CD4-positive, alpha-beta T cell treated with Interferon alpha-2 for 1 hour (primary cell): ENCODE data around the gene ROR2.

Experiments
- DNase-seq, 2 donors: peaks; one replicate each; pipeline ENCODE4 v3.0.0-alpha.2; 2020 to 2022

ROR2 gene

GRCh38 chr9:91712811-91713210 lies 237.2 kb downstream of the ROR2 start:
- no peak for DNase-seq

DNA sequence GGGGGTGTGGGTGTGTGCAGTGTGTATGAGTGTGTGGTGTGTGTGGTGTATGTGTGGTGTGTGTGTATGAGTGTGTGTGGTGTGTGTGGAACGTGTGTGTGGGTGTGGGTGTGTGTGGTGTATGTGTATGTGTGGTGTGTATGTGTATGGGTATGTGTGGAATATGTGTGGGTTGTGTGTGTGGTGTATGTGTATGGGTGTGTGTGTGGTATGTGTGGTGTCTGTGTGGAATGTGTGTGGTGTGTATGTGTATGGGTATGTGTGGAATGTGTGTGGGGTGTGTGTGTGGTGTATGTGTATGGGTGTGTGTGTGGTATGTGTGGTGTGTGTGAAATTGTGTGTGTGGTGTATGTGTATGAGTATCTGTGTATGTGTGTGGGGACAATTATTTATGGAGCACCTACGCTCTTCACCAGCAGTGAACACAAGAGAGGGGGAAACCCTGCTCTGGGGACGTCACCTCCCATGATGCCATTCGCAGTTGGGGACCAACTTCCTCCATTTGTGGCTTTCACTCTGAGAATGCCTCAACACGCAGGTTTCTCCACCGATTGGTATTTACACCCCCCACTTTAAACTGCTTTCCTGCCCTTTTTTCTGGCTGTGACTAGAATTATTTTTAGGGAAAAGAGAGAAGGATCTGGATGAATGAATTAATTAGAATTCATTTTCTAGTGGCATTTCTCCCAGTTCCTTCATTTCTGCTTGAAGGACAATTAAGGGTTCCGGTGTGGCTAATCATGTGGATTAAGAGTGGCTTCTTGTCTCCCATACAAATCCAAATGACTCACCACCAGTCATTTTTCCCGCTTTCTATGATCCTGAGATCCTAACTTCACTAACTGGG lies 238.1 kb downstream of the ROR2 start:
- peak; percentile 68 to 78 for DNase-seq

DNA sequence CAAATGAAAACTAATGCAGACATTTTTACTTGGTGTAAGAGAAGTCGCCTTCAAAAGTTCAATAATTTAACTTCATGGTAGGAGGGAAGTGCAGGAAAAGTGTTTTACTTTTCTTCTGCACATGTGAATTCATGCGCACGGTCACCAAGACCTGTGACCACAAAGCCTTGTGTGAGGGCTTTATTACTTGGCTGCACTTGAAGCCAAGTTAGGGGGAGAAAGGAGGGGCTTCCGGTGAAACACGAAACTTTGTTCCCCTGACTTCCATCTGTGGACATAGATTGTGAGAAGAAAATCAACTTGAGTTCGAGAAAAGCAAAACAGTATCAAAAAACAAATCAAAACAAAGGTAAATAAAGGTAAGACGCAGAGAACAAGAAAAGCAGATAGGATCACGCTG lies 239.9 kb downstream of the ROR2 start:
- DNase-seq, result no peak

- no peak for DNase-seq
Measured at GRCh38 chr9:91705386-91705785, 244.6 kb downstream of the ROR2 start.

- DNase-seq, result no peak
Measured at GRCh38 chr9:91700475-91700874, 249.6 kb downstream of the ROR2 start.

DNA sequence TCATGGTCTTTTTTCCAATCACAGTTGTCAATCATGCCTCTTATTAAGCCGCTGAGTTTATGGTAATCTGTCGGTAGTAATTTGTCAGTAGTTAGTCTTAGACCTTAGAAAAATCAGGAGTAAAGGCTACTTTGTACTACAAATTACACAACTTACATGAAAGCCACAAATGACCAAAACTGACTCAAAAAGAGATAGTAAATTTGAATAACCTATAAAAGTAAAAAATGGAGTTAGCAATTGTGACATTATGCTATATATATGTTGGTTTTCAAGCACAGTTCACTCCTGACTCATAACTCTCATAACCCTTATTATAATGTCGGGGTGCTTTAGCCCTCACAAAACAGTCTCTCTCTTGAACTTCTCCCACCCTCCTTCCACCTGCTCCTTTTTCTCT lies 251.8 kb downstream of the ROR2 start:
- DNase-seq, result no peak

- no peak for DNase-seq
Measured at GRCh38 chr9:91697201-91697600, 252.8 kb downstream of the ROR2 start.

GRCh38 chr9:91694081-91694870 lies 255.8 kb downstream of the ROR2 start:
- peak in 1 of 2 donors; percentile 8 for DNase-seq

GRCh38 chr9:91693226-91693625 lies 256.8 kb downstream of the ROR2 start:
- no peak for DNase-seq

- no peak for DNase-seq
Measured at GRCh38 chr9:91690540-91691249, 259.3 kb downstream of the ROR2 start.

- no peak for DNase-seq
Measured at GRCh38 chr9:91689006-91689405, 261.0 kb downstream of the ROR2 start.

- no peak for DNase-seq
Measured at GRCh38 chr9:91683269-91683668, 266.8 kb downstream of the ROR2 start.

GRCh38 chr9:91682806-91683205 lies 267.2 kb downstream of the ROR2 start:
- no peak for DNase-seq

- DNase-seq, result peak; percentile 51 to 53
Measured at GRCh38 chr9:91681461-91682305, 268.3 kb downstream of the ROR2 start.

GRCh38 chr9:91680998-91681397 lies 269.0 kb downstream of the ROR2 start:
- DNase-seq, result no peak

DNA sequence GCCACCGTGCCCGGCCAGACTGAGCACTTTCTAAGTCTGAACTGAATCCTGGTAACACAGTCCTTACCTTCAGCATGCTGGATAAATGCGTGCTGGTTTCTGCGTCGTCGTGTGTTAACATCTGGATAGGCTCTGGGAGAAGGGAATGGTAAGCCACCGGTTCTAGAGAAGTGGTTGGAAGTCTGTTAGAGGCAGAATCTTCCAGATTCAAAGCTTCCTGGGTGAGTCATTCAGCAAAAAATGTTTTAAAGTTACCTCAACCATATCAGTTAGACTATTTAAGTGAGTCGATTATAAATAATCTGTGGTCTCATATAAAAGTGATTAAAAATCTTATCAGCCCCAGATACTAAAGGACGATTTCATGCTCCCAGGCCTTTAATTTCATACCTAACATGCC lies 269.9 kb downstream of the ROR2 start:
- DNase-seq, result no peak

DNA sequence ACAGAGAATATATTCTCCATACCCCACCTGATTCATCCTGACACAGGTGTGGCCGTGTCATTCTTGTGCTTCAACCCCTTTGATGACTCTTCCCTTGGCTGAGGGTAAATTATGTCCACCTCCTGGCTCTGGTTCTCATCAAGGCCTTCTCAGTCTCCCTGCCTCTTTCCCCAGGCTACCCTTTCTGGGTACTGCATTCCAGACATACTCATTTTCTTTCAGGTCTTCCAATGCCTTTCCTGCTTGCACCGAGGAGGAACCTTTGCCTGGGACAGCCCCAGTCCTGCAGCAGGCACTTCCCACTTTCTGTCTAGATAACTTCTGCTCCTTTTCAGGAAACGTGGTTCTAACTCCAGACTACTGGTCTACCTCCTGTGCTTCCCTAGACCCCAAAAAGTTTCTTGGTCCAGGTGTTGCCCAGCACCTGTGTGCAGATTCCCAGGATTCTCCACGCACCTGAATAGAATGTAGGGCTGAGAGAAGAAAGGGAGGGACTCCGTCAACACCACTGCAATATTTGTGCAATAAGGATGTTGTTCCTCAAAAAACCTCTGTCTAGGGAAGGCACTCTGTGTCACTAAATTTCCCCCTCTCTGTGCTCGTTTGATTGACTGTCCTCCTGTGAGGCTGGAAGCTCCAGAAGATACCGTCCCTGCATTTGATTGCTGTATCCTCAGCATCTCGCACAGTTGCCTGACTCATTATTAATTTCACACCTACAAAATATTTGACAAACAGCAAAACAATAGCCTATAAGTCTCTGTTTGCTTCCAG lies 271.0 kb downstream of the ROR2 start:
- DNase-seq, result no peak

DNA sequence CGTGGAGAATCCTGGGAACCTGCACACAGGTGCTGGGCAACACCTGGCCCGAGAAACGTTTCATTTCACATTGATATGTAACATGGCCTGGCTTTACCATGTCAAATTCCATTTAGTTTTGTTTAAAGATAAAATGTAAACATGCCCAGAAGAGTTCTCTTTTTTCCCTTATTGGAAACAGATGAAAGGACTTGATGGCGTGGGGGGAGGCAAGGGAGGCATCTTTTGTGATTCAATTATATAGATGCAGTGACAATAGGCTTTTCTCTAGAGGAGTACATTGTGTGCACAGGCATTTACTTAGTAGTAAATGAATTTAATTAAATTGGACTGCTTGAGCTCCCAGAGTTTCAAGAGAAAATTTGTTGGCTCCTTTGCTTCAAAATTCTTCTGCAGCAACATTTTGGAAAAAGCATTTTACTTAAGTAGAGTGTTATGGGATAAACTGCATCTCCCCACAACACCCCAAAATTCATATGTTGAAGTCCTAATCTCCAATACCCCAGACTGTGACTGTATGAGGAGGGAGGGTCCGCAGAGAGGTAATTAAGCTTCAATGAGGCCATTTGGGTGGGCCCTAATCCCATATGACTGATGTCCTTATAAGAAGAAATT lies 272.1 kb downstream of the ROR2 start:
- DNase-seq, result no peak

DNA sequence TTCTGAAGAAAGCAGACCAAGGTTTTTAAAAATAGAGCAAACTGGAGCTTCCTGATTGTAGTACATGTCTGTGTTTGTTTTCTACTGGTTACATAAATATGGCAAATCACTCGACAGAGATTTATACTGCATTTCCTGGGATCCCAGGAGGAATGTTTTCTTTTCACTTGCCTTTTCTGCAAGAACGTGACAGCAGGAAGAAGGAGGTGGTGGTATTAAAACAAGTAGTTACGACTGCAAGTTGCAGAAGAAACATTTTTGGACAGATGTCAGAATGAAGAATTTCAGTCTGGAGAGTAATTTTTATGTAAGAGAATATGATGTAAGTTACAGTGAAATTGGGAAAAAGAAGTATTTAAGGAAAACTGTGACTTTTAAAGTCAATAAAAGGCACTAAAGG lies 272.7 kb downstream of the ROR2 start:
- DNase-seq, result no peak

GRCh38 chr9:91676046-91676445 lies 274.0 kb downstream of the ROR2 start:
- DNase-seq, result no peak

GRCh38 chr9:91664663-91665062 lies 285.4 kb downstream of the ROR2 start:
- no peak for DNase-seq
